CD4-positive, alpha-beta memory T cell (primary cell): ENCODE data around the gene SGSM1. TPM values are rescaled to one million over a fixed set of nuclear protein-coding genes. Genes with fewer than 3 reads are reported as not detected.

Experiments
- CTCF ChIA-PET: fragments of 350-600 bp; sonication (Branson Sonifier 250); formaldehyde crosslinking; loops from one replicate; lab custom pipeline; 2021; ENCODE audit warnings: inconsistent platforms; ENCODE audit not compliant: partially characterized antibody; lab: Charles Lee
- POLR2A ChIA-PET: fragments of 350-600 bp; sonication (Branson Sonifier 250); formaldehyde crosslinking; loops from one replicate; lab custom pipeline; 2021; ENCODE audit not compliant: partially characterized antibody; lab: Charles Lee
- DNase-seq, 5 donors: peaks; one replicate each; pipeline versions ENCODE4 v3.0.0 to v3.0.0-alpha.2; 2020 to 2022; ENCODE audit warnings: mixed read lengths in 1 of 5
- H3K27ac ChIP-seq: one replicate; pipeline ENCODE4 v1.7.0; 2013; ENCODE audit warnings: low read depth, low read length
- H3K27me3 ChIP-seq: 2 replicates; pipeline ENCODE4 v1.7.0; 2013; ENCODE audit warnings: mild to moderate bottlenecking, low read length, moderate library complexity; ENCODE audit not compliant: insufficient read depth
- H3K36me3 ChIP-seq: 2 replicates; pipeline ENCODE4 v1.7.0; 2013; ENCODE audit warnings: mild to moderate bottlenecking, low read length, moderate library complexity; ENCODE audit not compliant: insufficient read depth
- H3K4me1 ChIP-seq: 2 replicates; pipeline ENCODE4 v1.7.0; 2013; ENCODE audit warnings: mild to moderate bottlenecking, low read length, moderate library complexity; ENCODE audit not compliant: insufficient read depth
- H3K4me3 ChIP-seq, 2 donors: one replicate each; pipeline ENCODE4 v1.7.0; 2013; ENCODE audit warnings: low read length in 2 of 2, mild to moderate bottlenecking in 1 of 2
- H3K9me3 ChIP-seq, 2 donors: one replicate each; pipeline ENCODE4 v1.7.0; 2013; ENCODE audit warnings: low read length in 2 of 2, control low read depth in 1 of 2; ENCODE audit not compliant: control insufficient read depth in 1 of 2
- H3K27ac Mint-ChIP-seq, 7 donors: one replicate each; pipeline ENCODE4 v1.8.0; 2020 to 2021; ENCODE audit warnings: mixed read lengths in 7 of 7, mild to moderate bottlenecking in 6 of 7, inconsistent platforms in 3 of 7, moderate library complexity in 3 of 7
- H3K27me3 Mint-ChIP-seq, 2 donors: one replicate each; pipeline ENCODE4 v1.8.0; 2020 to 2021; ENCODE audit warnings: mixed read lengths in 2 of 2
- H3K36me3 Mint-ChIP-seq, 2 donors: one replicate each; pipeline ENCODE4 v1.8.0; 2020 to 2021; ENCODE audit warnings: mixed read lengths in 2 of 2, inconsistent platforms in 1 of 2, mild to moderate bottlenecking in 1 of 2
- H3K4me1 Mint-ChIP-seq, 4 donors: one replicate each; pipeline ENCODE4 v1.8.0; 2020 to 2021; ENCODE audit warnings: mixed read lengths in 4 of 4, mild to moderate bottlenecking in 1 of 4
- H3K4me3 Mint-ChIP-seq, 8 donors: one replicate each; pipeline ENCODE4 v1.8.0; 2020 to 2021; ENCODE audit warnings: mixed read lengths in 8 of 8, mild to moderate bottlenecking in 7 of 8, moderate library complexity in 6 of 8, inconsistent platforms in 3 of 8
- H3K9me3 Mint-ChIP-seq, 8 donors: one replicate each; pipeline ENCODE4 v1.8.0; 2020 to 2021; ENCODE audit warnings: mixed read lengths in 8 of 8, mild to moderate bottlenecking in 5 of 8, inconsistent platforms in 3 of 8, moderate library complexity in 1 of 8
- intact Hi-C: fragments of 100-400 bp; cut with micrococcal nuclease; formaldehyde crosslinking; loops from one replicate; pipeline ENCODE4 v1.15.1; 2023
- polyA plus RNA-seq, 2 donors: library from polyadenylated mRNA; unstranded; fragments of 300-500 nt; fragmentation: Illumina TruSeq; gene quantifications; one replicate each; pipeline ENCODE4 v1.2.3, GENCODE V29; 2021
- total RNA-seq, 2 experiments: library from RNA; stranded (reverse); gene quantifications; one replicate each; pipeline ENCODE4 v1.2.3, GENCODE V29; 2021

SGSM1 gene
- total and polyA plus RNA-seq, 4 experiments from 2014 or later = 0.08 to 3.4 (median 2.0) TPM

DNA sequence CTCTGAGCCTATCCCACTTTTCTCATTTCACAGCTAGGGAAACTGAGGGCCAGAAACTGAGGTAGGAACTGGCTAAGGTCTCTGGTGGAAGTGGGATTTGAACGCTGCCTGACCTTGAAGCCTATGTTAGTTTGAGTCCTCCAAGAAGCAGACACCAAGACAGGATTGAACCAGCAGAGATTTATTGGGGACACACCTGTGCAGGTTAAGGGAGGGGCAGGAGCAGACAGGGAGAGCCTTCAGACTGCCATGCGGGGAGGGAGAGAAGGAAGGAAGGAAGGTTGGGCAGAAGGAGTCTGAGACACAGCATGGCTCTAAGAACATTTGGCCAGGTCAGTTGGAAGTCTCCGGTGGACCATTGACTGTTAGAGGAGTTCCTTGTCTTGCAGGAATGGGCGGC lies 59.5 kb downstream of the SGSM1 start:
- no peak overlapping the region for H3K4me3 Mint-ChIP-seq
- H3K27ac Mint-ChIP-seq = no peak overlapping the region
- H3K27me3 Mint-ChIP-seq = no peaks in the 10 kb centered on the region
- intact Hi-C loops = no loop called here
- Histone ChIP-seq H3K36me3 (no peaks in the 10 kb centered on the region), H3K4me3 (no peak overlapping the region), H3K27ac (no peak overlapping the region), H3K27me3 (no peaks in the 10 kb centered on the region), H3K4me1 (no peaks in the 10 kb centered on the region), H3K9me3 (no peaks in the 10 kb centered on the region)
- POLR2A ChIA-PET = no interaction called here
- CTCF ChIA-PET = interaction anchor here (1.0 to 1.9 kb wide), 3 partner anchors 16 to 108 kb away, joined by 3 to 5 read pairs (median 3); no protein-coding TSS in a partner anchor
- H3K36me3 Mint-ChIP-seq = peaks cover 0 to 3% of the 10 kb centered on the region in 2 donors
- DNase-seq = no peak
- H3K9me3 Mint-ChIP-seq = no peaks in the 10 kb centered on the region
- no peaks in the 10 kb centered on the region for H3K4me1 Mint-ChIP-seq

GRCh38 chr22:24867323-24868022 lies 61.5 kb downstream of the SGSM1 start:
- POLR2A ChIA-PET = no interaction called here
- H3K36me3 ChIP-seq = no peaks in the 10 kb centered on the region
- Mint-ChIP-seq H3K27me3 (no peaks in the 10 kb centered on the region), H3K4me3 (no peak overlapping the region), H3K4me1 (no peaks in the 10 kb centered on the region), H3K27ac (no peak overlapping the region), H3K36me3 (peaks cover 0 to 3% of the 10 kb centered on the region in 2 donors), H3K9me3 (no peaks in the 10 kb centered on the region)
- no peaks in the 10 kb centered on the region for H3K4me1 ChIP-seq
- intact Hi-C loops = no loop called here
- CTCF ChIA-PET = no interaction called here
- no peaks in the 10 kb centered on the region for H3K27me3 ChIP-seq
- H3K27ac ChIP-seq = no peak overlapping the region
- H3K9me3 ChIP-seq = no peaks in the 10 kb centered on the region
- DNase-seq = no peak
- no peak overlapping the region for H3K4me3 ChIP-seq

DNA sequence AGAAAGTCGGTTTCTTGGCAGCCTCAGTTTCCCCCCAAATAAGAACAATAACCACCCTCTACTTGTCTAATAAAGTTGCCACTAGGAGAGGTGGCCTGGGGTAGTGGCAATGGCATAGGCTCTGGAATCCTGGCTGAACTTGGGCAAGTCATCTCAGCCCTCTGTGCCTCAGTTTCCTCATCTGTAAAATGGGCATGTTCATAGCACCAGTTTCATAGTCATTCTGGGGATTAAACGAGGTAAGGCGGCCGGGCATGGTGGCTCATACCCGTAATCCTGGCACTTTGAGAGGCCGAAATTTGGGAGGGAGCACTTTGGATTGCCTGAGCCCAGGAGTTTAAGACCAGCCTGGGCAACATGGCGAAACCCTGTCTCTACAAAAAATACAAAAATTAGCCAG lies 63.0 kb downstream of the SGSM1 start:
- no peak for DNase-seq
- Mint-ChIP-seq H3K4me1 (no peaks in the 10 kb centered on the region), H3K27ac (no peak overlapping the region), H3K4me3 (no peak overlapping the region), H3K27me3 (no peaks in the 10 kb centered on the region), H3K36me3 (peaks cover 0 to 3% of the 10 kb centered on the region in 2 donors), H3K9me3 (no peaks in the 10 kb centered on the region)
- Histone ChIP-seq H3K9me3 (no peaks in the 10 kb centered on the region), H3K4me1 (no peaks in the 10 kb centered on the region), H3K27me3 (no peaks in the 10 kb centered on the region), H3K4me3 (no peak overlapping the region), H3K36me3 (no peaks in the 10 kb centered on the region), H3K27ac (no peak overlapping the region)
- ChIA-PET CTCF (no interaction called here), POLR2A (no interaction called here)
- intact Hi-C loops = no loop called here

- POLR2A ChIA-PET = no interaction called here
- H3K4me1 Mint-ChIP-seq = no peaks in the 10 kb centered on the region
- peaks cover 0 to 3% (median 0%) of the 10 kb centered on the region in 8 donors for H3K9me3 Mint-ChIP-seq
- H3K4me3 ChIP-seq = no peak overlapping the region
- no peaks in the 10 kb centered on the region for H3K27me3 ChIP-seq
- intact Hi-C loops = no loop called here
- no peak overlapping the region for H3K27ac ChIP-seq
- H3K4me1 ChIP-seq = no peaks in the 10 kb centered on the region
- CTCF ChIA-PET = no interaction called here
- H3K4me3 Mint-ChIP-seq = no peak overlapping the region
- H3K27me3 Mint-ChIP-seq = no peaks in the 10 kb centered on the region
- no peak for DNase-seq
- peaks cover 0 to 10% of the 10 kb centered on the region in 2 donors for H3K36me3 Mint-ChIP-seq
- H3K9me3 ChIP-seq = no peaks in the 10 kb centered on the region
- H3K36me3 ChIP-seq = no peaks in the 10 kb centered on the region
- H3K27ac Mint-ChIP-seq = no peak overlapping the region
Observed at GRCh38 chr22:24871611-24872205, 65.7 kb downstream of the SGSM1 start.

DNA sequence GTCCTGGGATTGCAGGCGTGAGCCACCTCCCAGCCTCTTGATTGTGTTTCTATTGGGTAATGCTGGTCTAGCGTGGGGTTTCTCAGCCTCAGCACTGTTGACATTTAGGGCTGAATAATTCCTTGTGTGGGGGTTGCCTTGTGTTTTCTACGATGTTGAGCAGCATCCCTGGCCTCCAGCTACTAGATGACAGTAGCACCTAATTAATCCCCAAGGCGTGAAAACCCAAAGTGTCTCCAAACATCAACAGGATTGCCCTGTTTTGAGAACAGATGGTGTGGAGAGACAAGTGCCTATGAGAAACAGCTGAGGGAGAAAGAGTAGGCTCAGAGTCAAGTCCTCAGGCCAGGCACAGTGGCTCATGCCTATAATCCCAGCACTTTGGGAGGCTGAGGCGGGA lies 67.2 kb downstream of the SGSM1 start:
- no peaks in the 10 kb centered on the region for H3K27me3 ChIP-seq
- no peaks in the 10 kb centered on the region for H3K27me3 Mint-ChIP-seq
- intact Hi-C loops = no loop called here
- no peak overlapping the region for H3K27ac ChIP-seq
- peaks cover 0 to 10% of the 10 kb centered on the region in 2 donors for H3K36me3 Mint-ChIP-seq
- DNase-seq = no peak
- H3K4me3 Mint-ChIP-seq = no peak overlapping the region
- no peak overlapping the region for H3K4me3 ChIP-seq
- no peaks in the 10 kb centered on the region for H3K4me1 Mint-ChIP-seq
- ChIA-PET POLR2A (no interaction called here), CTCF (no interaction called here)
- no peaks in the 10 kb centered on the region for H3K4me1 ChIP-seq
- peaks cover 0 to 3% (median 0%) of the 10 kb centered on the region in 8 donors for H3K9me3 Mint-ChIP-seq
- no peaks in the 10 kb centered on the region for H3K9me3 ChIP-seq
- no peak overlapping the region for H3K27ac Mint-ChIP-seq
- no peaks in the 10 kb centered on the region for H3K36me3 ChIP-seq

GRCh38 chr22:24875862-24876506 lies 70.0 kb downstream of the SGSM1 start:
- CTCF ChIA-PET = no interaction called here

DNA sequence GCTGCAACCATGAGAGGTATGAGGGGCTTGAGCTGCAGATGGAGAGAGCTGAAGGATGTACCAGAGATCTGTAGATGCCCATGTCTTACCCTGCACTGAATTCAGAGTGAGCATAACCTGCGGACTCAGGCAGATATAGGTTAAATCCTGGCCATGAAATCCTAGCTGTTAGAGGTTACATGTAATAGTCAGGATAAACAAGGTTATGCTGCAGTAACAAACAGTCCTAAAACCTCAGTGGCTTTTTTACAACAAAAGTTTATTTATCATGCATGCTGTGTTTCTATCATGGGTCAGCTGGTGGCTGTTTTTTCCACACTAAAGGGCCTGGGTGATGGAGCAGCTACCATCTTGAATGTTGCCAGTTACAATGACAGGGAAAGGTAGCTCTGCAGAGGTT lies 70.7 kb downstream of the SGSM1 start:
- Mint-ChIP-seq H3K9me3 (peaks cover 0 to 3% (median 0%) of the 10 kb centered on the region in 8 donors), H3K36me3 (peaks cover 0 to 10% of the 10 kb centered on the region in 2 donors), H3K27me3 (no peaks in the 10 kb centered on the region), H3K27ac (no peak overlapping the region), H3K4me3 (no peak overlapping the region), H3K4me1 (no peaks in the 10 kb centered on the region)
- ChIA-PET CTCF (no interaction called here), POLR2A (interaction anchor here (0.7 kb wide), 1 partner anchor 172 kb away, joined by 3 read pairs; no protein-coding TSS in a partner anchor)
- Histone ChIP-seq H3K4me3 (no peak overlapping the region), H3K4me1 (no peaks in the 10 kb centered on the region), H3K27ac (no peak overlapping the region), H3K27me3 (no peaks in the 10 kb centered on the region), H3K9me3 (no peaks in the 10 kb centered on the region), H3K36me3 (no peaks in the 10 kb centered on the region)
- no peak for DNase-seq
- intact Hi-C loops = no loop called here

More at GRCh38 chr22:24875862-24876506, 70.0 kb downstream of the SGSM1 start:
- Mint-ChIP-seq H3K9me3 (peaks cover 0 to 3% (median 0%) of the 10 kb centered on the region in 8 donors), H3K27ac (no peak overlapping the region), H3K27me3 (no peaks in the 10 kb centered on the region), H3K36me3 (peaks cover 0 to 10% of the 10 kb centered on the region in 2 donors), H3K4me1 (no peaks in the 10 kb centered on the region), H3K4me3 (no peak overlapping the region)
- intact Hi-C loops = no loop called here
- peak in 1 of 5 donors; percentile 1 for DNase-seq
- Histone ChIP-seq H3K27ac (no peak overlapping the region), H3K36me3 (no peaks in the 10 kb centered on the region), H3K4me1 (no peaks in the 10 kb centered on the region), H3K27me3 (no peaks in the 10 kb centered on the region), H3K4me3 (no peak overlapping the region), H3K9me3 (no peaks in the 10 kb centered on the region)
- POLR2A ChIA-PET = no interaction called here
